ENCODE measurements around the gene FBXO31. TPM values are rescaled to one million over a fixed set of nuclear protein-coding genes. Genes with fewer than 3 reads are reported as not detected.
A peak's percentile ranks its signal among the peaks of the same experiment; 100 is the strongest.

Gene FBXO31
- total and polyA plus RNA-seq, 9 of the 15 experiments (the other 6 are each of a cell fraction or from before 2014, with no cell fraction given) = 0.18 to 33.3 (median 10.9) TPM

DNA sequence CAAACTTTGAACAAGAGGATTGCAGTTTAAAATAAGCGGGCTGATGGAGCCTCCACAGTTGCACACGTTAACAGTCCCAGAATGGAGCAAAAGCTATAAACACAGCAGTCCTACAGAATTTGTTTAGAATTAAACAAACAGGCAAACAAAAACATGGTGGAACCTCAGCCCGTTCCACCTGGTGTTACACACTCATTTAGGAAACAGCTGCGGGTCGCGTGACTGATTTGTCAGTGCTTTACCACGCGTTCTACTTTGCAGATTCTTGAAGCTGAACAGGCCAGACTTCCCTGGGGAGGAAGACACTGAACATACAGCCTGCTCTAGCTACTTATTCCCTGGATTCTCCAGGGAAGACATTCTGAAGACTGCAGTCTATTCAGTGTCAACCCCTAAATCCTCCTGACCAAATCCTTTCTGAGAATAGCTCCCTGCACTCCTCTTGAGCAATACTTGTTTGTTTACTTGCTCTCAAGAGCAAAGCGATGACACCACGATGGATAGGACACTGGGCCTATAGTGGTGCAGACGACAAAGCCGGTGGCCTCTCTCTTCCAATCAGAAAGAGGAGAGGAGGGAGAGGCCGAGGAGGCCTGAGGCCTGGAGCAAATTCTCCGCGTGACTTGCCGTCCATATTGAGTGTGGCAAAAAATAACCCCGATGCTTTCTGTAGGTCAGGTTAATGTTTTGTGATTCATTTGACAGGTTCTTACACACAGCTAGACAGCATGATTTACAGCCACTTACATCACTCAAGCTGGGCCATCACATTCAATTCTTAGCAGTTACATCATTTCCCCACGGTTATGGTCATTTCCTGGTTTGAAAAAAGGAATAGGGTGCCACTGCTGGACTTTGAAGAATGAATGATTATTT lies 4.6 kb upstream of the FBXO31 start (continued):
- TF ChIP-seq ARID1B (IDR thresholded peaks at IDR 0.05) (peak; percentile 59; the same call in 1 of the 2 replicates), SNRNP70 (optimal IDR thresholded peaks at IDR 0.05; ENCODE audit: low read depth, low read length) (no peak), ILK (tag; IDR thresholded peaks at IDR 0.05; ENCODE audit: borderline replicate concordance, low read depth) (no peak), CHD1 (IDR thresholded peaks at IDR 0.05; ENCODE audit: low read length) (no peak), HDAC1 (IDR thresholded peaks at IDR 0.05) (peak in 1 of 2 experiments; percentile 78; a peak in 2 of 4 replicates), ZNF282 (CRISPR knock-in tag; IDR thresholded peaks at IDR 0.05) (no peak), MYNN (IDR thresholded peaks at IDR 0.05) (peak; percentile 67; the same call in 1 of the 2 replicates), MYNN (CRISPR knock-in tag; IDR thresholded peaks at IDR 0.05) (no peak), ZNF347 (CRISPR knock-in tag; IDR thresholded peaks at IDR 0.05; ENCODE audit: low read depth) (no peak), SRSF9 (IDR thresholded peaks at IDR 0.05; ENCODE audit: borderline replicate concordance, low read depth, low read length) (no peak), MCM2 (IDR thresholded peaks at IDR 0.05; ENCODE audit: low read depth) (no peak), BCL6 (CRISPR knock-in tag; IDR thresholded peaks at IDR 0.05) (peak; percentile 55), ZNF23 (CRISPR knock-in tag; IDR thresholded peaks at IDR 0.05) (0 out of 2 replicates have a peak, but pooled peaks have one; percentile 29), MEF2A (IDR thresholded peaks at IDR 0.05; ENCODE audit: control insufficient read depth, low read depth, low read length) (peak; percentile 90), HLTF (IDR thresholded peaks at IDR 0.05) (no peak), MAZ (CRISPR knock-in tag; conservative IDR thresholded peaks at IDR 0.05 in 1 of 2, IDR thresholded peaks at IDR 0.05 in 1 of 2) (peak; percentile 55 to 76; a peak in 3 of 4 replicates), PML (IDR thresholded peaks at IDR 0.05; ENCODE audit: low read length) (peak; percentile 45; the same call in 1 of the 2 replicates), E2F1 (CRISPR knock-in tag; IDR thresholded peaks at IDR 0.05) (no peak), MBD2 (IDR thresholded peaks at IDR 0.05; ENCODE audit: borderline replicate concordance, low read depth) (peak; percentile 94), NCOR1 (IDR thresholded peaks at IDR 0.05) (peak; percentile 84), RFX5 (IDR thresholded peaks at IDR 0.05; ENCODE audit: low read depth, low read length) (0 out of 2 replicates have a peak, but pooled peaks have one; percentile 44), FUS (optimal IDR thresholded peaks at IDR 0.05; ENCODE audit: low read depth, low read length) (no peak), ZC3H4 (CRISPR knock-in tag; IDR thresholded peaks at IDR 0.05; ENCODE audit: borderline replicate concordance) (no peak), CREB1 (IDR thresholded peaks at IDR 0.05) (peak; percentile 90), CREB1 (CRISPR knock-in tag; IDR thresholded peaks at IDR 0.05) (peak; percentile 87), MEIS2 (IDR thresholded peaks at IDR 0.05; ENCODE audit: partially characterized antibody) (peak; percentile 100)
- TF ChIP-seq, protein P1, sequence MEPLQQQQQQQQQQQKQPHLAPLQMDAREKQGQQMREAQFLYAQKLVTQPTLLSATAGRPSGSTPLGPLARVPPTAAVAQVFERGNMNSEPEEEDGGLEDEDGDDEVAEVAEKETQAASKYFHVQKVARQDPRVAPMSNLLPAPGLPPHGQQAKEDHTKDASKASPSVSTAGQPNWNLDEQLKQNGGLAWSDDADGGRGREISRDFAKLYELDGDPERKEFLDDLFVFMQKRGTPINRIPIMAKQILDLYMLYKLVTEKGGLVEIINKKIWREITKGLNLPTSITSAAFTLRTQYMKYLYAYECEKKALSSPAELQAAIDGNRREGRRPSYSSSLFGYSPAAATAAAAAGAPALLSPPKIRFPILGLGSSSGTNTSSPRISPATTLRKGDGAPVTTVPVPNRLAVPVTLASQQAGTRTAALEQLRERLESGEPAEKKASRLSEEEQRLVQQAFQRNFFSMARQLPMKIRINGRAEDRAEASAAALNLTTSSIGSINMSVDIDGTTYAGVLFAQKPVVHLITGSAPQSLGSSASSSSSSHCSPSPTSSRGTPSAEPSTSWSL (CRISPR knock-in tag; IDR thresholded peaks at IDR 0.05; ENCODE audit: borderline replicate concordance) = no peak
- TF ChIP-seq, protein P2, sequence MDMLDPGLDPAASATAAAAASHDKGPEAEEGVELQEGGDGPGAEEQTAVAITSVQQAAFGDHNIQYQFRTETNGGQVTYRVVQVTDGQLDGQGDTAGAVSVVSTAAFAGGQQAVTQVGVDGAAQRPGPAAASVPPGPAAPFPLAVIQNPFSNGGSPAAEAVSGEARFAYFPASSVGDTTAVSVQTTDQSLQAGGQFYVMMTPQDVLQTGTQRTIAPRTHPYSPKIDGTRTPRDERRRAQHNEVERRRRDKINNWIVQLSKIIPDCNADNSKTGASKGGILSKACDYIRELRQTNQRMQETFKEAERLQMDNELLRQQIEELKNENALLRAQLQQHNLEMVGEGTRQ (CRISPR knock-in tag; IDR thresholded peaks at IDR 0.05) = peak; percentile 76

Data from K562 (cell line).